8988T (cell line): ENCODE measurements around the gene TFPI2.
"Not testable (repeated sequence)": the region's sequence is repeated elsewhere in the genome, so short reads cannot be mapped to it uniquely, and the experiment has no call there.

ENCODE experiments used
- DNase-seq: peaks from one replicate; pipeline ENCODE4 v3.0.0; 2011

TFPI2 gene, protein sequence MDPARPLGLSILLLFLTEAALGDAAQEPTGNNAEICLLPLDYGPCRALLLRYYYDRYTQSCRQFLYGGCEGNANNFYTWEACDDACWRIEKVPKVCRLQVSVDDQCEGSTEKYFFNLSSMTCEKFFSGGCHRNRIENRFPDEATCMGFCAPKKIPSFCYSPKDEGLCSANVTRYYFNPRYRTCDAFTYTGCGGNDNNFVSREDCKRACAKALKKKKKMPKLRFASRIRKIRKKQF

DNA sequence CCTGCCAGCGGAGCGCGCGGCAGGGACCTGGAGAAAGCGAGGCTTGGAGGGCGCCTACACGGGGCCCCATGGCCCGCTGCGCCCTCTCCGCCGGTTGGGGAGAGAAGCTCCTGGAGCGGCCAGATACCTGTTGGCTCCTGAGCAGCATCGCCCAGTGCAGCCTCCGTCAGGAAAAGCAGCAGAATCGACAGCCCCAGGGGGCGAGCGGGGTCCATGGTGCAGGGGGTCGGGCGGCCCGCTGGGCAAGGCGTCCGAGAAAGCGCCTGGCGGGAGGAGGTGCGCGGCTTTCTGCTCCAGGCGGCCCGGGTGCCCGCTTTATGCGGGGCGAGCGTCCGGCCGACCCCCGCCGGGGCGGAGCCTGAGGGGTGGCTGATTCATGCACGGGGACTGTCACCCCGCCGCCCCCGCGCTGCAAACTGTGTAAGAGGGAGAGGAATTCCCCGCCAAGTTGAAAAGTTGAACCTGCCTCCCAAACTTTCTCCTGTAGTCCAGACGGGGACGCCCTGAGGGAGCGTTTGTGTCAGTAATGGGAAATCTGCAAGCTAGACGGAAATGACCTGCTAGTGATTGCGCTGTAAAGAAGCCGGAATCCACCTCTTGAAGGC, at the start of gene TFPI2:
Gene TFPI2, minus strand, starts transcription at position 290 of the 605 bp plus-strand sequence. Its CDS starts 75 bp downstream, at position 215.
- no peak for DNase-seq

DNA sequence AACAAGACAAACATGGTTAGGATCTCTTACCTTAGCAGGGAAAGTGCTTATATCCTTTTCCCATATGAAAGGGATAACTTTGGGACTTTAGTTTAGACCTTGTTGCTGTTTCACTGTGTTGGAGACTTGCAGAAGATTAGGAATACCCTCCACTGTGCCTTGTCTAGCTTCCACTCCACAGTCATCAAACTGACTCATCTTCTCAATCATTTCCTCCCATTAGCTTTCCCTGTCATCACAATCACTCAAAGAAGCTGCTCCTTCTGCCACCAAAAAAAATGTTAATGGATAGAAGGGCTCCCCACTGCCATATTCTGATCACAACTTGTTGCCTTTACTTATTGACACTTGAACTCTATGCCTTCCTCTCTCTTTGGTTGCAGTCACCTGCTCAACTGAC, 47.7 kb upstream of the TFPI2 start:
- no peak for DNase-seq

DNA sequence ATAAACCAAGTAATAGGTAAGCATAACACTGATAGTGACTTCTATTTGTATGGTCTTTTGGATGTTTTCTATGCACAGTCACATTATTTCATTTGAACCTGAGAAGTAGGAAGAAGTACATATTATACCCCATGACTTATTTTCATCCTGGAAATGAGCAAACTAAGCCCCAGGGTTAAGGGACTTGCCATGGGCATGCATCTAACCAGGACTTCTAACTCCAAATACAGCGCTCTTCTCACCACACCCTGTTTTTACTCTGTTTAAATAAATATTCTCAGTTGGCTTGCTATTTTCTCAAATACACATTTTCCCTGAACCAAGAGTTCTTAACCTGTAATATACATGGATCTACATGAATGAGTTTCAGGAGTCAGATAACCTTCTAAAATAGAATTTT, 47.3 kb upstream of the TFPI2 start:
- DNase-seq = no peak

DNA sequence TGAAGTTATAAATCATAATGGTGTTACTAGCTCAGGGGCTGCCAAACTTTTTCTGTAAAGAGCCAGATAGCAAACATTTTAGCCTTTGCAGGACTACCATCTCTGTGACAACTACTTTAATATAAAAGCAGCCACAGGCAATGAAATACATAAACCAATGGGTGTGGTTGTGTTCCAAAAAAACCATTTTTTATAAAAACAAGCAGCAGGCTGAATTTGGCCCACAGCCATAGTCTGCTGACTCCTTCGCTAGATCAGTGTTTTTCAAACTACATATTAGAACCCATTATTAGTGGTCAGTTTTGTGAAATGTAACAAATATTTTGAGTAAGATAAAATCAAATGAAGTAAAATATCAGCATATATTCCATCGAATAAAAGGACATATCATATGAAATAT, 44.5 kb upstream of the TFPI2 start:
- no peak for DNase-seq

DNA sequence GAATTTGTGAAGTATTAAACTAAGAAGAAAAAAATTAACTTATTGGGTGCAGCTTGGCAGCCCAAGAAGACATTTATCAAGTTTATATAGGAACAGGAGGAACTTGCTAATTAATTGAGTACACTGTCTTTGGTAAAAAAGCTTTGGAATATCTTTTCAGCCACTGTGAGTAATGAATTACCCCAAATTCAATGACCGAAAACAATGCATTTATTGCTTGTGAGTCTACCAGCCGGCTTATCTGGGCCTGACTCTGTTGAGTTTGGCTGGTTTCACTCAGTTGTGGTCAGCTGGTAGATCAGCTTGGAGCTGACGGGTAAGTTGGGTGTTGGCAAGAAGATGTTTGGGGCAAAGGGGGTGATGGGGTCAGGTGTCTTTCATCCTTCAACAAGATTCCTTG, 42.6 kb upstream of the TFPI2 start:
- DNase-seq = no peak

DNA sequence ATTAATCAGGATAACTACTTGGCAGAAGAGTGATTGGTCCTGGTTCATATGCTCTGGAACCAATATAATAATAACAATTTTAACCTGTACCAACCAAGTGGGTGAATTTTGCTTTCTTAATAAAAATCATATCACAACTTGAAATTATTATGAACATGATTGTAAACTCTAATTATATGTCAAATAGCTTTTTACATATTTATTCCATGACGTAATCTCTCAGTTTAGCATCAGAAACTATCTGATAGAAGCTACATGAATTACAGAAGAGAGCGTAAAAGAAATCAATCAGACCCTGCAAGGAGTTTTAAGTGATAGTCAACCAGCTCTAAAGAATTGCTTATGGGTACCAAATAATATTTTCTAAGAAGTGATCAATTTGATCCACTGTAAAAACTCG, 41.1 kb upstream of the TFPI2 start:
- DNase-seq = no peak

DNA sequence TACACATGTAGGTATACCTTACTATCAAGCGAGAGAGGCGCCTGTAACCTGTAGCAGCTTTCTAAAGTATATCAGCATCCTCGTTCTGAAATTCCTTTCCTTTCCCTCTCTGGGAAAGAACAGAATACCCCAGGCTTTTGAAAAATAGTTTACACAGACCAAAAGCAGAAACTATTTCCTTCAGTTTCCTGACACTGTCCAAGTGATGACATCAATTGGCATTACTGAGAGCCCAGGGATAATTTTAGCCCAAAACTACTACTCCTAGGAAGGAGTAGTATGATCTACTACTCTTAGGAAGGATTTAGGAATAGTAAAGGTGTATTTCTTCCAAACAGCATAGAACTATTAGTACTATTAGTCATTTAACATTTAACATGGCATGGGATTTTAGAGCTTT, 37.0 kb upstream of the TFPI2 start:
- no peak for DNase-seq

DNA sequence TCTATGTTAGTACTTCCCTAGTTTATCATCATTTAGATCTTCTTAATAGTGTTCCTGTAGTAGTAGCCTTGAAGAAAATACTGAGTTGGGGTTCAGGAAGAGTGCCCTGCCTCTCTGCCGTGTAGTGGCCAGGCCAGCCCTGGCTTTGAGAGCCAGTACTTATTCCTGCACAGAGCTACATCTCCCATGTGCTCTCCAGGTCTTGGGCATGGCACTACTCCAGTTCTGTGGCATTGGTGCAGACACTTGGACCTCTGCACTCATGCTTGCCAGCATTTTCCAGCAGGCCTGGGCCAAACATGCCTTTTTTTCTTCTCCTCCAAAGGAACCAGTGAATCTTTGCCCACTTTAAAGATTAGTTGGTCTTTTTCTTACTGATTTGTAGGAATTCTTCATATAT, 36.2 kb upstream of the TFPI2 start:
- no peak for DNase-seq

DNA sequence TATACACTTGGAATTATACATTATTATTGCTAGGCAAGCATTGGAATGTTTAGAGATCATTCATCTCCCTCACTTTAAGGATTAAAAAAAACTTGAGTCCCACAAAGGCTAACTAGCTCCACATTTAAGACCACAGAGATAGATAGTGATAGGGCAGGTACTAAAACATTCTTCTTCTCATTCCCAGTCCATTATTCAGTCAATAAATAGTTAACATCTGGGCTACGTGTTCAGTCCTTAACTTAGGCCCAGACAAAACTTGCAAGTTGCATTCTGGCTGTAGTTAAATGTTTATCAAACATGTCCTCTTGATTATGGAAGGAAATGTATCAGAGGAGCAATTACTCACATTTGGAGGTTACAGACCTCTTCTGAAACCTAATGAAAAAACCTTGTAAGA, 33.4 kb upstream of the TFPI2 start:
- DNase-seq = no peak

DNA sequence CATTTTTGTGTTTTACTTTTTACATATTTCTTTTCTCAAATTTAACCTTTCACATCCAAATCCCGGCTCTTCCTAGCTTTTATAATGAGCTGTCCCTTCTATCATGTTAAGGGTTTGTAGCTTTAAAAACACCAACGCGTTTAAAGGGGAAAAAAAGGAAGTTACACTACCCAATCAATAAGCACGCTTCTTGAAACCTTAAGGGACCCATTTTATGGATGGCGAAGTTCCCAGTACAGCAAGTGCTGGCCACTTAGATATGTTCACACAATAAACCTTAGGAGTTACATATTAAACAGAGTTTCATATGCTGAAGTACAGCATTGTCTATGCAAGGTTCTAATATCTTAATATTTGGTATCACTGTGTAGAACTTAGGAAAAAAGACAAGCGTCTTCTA, 32.7 kb upstream of the TFPI2 start:
- DNase-seq = no peak

DNA sequence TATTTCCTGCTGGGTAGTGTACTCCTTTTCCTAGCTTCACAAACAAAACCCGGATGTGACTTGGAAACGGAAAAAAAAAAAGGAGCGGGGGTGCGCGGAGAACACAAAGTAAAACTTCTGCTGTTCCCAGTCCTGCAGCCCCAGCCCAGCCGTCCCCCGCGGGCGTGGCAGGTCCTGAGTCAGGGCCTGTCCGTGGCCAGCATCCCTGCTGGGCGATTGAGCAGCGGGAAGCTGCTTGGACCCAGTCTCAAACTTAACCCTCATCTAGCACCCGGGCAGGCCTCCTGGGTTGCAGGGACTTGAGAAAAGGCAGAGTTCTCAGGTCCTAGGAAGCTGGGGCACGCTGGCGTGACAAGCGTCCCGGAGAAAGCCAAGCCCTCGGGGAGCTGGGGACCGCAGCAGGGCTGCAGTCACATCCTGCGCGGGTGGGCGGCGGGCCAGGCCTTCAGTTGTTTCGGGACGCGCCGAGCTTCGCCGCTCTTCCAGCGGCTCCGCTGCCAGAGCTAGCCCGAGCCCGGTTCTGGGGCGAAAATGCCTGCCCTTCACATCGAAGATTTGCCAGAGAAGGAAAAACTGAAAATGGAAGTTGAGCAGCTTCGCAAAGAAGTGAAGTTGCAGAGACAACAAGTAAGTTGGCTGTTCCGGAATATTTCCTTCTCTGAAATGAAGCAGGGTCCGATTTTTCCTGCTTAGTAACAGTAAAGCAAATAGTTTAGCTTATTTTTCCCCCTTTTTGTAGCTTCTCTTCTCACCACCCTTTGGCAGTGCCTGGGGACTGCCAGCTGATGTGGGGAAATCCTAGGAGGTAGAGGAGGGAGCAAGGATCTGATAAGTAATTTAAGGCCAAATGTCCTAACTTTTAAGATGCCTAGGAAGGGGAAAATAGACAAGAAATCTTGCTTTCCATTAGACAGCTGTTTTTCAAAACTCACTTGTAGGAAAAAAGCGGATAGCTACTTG, 31.3 kb upstream of the TFPI2 start, which contains the start of gene GNG11:
Gene GNG11, plus strand, starts transcription at position 129 of the 960 bp plus-strand sequence. Its CDS starts 403 bp downstream, at position 532.
- DNase-seq = no peak

DNA sequence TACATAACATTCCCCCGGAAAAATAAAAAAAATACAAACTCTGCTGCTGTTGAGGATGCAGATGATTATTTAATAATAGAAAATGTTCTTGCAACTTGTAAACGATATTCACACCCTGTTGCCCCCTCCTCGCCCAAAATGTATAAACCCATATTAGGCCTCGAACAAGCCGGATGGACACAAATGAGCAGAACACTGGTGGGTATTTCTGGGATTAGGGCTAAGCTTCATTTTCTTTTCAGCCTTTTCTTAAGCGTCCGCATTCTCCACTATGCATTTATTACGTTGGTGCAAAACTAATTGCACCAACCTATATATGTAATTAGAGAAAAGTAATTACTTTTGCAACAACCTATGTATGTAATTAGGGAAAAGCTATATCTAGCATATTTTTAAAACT, 30.6 kb upstream of the TFPI2 start:
- no peak for DNase-seq

DNA sequence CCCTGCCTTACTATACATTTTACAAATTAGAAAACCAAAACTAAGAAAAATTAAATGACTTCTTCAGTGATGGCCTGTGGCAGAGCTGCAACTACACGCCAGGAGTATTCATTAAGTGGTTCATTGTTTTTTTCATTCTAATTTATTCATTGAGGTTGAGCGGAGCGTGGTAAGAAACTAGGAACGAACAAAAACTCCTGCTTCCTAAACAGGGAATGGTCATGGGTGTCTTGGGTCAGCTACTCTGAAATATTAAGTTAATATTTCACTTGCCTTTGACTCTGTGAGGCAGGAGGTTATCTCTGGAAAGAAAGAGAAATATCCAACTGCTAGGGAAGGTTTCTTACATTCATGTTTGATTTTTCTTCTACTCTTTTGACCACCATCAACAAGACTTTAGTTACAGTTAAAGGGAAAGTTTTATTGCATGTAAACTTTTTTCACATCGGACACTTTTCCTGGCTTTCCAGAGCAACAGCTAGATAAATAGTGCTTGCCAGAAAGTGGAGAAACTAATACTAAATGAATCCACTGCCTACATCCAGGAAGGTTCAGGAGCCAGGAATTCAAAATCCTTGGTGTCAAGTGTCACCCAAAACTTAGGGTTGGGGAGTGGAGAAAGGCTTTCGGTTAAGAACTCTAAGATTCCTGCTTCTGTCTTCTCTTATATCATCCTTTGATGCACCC, 30.1 kb upstream of the TFPI2 start:
- no peak for DNase-seq

DNA sequence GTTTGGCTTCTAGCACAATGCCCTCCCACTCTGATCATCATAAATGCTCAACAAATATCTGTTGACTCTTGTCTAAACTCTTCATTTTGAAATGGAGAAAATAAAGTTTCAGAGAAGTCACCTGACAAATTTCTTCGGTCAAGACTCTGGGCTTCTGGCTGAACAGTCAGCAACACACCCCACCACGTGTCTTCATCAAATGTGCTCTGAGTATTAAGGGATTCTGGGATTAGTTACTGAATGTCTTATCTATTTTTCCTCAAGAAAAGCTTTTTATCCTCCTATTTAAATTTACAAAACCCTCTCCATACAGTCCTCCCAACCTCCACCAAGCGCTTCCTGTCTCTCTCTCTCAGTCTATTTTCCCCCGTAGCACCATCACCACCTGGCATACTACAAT, 25.8 kb upstream of the TFPI2 start:
- not testable (repeated sequence) for DNase-seq

DNA sequence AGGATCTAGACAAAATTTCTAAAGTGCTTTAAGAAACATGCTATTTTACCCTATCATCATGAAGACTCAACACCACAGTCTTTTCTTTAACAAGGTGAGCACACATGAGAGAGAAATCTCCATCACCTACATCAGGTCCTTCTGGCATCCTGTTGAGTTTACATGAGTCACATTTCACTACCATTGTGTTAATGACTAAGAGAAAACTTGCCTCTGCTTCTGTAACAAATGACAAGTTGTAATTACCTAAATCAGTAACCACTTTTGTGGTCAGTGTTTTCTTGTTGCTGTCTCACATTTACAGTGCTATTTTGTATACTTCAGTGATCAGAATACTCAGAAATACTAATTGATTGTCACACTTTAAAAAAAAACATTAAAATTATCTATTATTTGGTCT, 25.3 kb upstream of the TFPI2 start:
- not testable (repeated sequence) for DNase-seq

DNA sequence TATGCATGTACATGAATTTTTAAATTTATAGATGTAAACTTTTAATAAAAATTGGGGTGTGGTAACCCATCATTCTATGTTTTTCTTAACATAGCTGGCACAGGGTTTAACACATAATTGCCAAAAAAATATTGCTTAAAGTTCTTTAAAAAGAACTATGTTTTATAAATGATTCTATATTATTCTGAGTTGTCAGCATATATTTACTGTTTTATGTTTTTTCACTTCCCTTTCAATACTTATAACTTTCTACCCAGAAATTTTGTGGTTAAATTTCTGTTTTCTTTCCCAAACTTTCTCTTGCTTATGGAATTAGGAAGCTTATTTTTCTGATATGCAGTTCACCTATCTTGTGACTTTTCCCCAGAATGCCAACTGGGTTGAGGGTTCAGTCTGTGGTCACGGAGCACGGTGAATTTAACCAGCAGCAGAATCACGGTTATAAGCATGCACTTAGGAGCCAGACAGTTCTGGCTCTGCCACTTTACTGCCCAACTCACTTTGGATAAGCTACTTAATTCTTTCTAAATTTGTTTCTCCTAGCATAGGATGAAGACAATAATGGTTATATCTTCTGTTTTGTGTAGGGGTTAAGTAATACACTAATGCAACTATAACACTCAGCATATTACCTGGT, 24.8 kb upstream of the TFPI2 start:
- DNase-seq = not testable (repeated sequence)

DNA sequence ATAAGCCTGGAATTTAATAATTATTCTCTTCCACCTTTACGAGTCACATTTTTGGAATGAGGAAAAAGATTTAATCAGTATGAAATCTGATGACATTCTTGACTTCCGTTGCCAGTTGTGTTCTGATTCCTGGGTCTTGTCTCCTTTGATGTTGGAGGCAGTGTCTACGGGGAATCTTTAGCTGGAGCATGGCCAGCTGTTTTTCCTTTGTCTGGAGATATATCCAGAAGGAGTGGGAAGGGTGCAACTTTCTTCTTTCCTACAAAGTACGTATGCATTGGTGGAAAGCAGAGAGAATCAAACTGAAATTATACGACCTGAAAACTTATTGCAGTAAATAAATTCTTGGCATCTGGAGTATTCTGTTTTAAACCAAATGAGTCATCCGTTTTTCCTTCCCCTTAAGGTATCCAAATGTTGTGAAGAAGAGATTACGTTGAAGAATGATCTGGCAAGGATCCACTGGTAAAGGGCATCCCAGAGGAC, 24.1 kb upstream of the TFPI2 start:
- no peak for DNase-seq

DNA sequence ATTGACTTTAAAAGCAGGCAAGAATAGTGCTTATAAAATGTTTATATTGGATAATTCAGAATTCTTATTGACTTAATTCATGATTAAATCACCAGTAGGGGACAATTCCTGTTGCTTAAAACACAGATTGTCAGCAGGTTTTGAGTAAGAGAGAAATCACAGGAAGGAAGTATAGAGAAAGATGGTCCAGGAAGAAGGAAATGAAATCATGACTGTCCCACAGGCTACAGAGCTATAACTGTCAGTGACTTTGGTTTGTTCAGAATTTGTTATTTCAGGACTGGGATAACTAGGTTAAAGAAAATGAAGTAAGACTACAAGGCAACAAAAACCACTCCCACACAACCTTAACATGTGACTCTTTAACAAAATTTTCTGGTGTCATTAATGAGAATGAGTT, 22.6 kb upstream of the TFPI2 start:
- DNase-seq = no peak

DNA sequence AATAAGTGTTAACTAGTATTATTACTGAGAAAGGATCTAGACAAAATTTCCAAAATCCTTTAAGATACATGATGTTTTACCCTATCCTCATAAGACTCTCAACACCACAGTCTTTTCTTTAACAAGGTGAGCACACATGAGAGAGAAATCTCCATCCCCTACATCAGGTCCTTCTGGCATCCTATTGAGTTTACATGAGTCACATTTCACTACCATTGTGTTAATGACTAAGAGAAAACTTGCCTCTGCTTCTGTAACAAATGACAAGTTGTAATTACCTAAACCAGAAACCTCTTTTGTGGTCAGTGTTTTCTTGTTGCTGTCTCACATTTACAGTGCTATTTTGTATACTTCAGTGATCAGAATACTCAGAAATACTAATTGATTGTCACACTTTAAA, 21.1 kb upstream of the TFPI2 start:
- DNase-seq = not testable (repeated sequence)

DNA sequence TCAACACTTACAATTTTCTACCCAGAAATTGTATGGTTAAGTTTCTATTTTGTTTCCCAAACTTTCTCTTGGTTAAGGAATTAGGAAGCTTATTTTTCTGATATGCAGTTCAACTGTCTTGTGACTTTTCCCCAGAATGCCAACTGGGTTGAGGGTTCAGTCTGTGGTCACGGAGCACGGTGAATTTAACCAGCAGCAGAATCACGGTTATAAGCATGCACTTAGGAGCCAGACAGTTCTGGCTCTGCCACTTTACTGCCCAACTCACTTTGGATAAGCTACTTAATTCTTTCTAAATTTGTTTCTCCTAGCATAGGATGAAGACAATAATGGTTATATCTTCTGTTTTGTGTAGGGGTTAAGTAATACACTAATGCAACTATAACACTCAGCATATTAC, 20.7 kb upstream of the TFPI2 start:
- DNase-seq = not testable (repeated sequence)

DNA sequence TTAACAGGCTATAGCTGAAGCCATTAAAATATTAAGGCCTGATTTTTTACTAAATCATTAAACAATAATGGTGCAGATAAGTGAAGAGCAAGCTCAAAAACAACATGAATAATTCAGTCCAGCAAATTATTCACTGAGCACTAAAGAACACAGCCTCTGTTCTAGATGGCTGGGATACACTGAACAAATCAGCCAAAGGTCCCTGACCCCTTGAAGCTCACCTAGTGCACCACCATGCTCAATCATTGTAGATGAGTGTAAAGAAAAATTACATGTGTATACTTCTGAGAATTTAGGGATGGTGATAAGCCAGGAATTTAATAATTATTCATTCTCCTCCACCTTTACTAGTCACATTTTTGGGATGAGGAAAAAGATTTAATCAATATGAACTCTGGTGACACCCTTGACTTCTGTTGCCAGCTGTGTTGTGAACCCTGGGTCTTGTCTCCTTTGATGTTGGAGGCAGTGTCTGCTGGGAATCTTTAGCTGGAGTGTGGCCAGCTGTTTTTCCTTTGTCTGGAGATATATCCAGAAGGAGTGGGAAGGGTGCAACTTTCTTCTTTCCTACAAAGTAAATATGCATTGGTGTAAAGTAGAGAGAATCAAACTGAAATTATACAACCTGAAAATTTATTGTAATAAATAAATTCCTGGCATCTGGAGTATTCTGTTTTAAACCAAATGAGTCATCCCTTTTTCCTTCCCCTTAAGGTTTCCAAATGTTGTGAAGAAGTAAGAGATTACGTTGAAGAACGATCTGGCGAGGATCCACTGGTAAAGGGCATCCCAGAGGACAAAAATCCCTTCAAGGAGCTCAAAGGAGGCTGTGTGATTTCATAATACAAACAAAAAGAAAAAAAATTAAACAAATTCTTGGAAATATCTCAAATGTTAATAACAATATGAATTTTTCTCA, 19.8 kb upstream of the TFPI2 start:
- DNase-seq = no peak
